KMS-11 (cell line): Measurements from ENCODE around the gene KAT2A.

Experiments used
- H2AFZ ChIP-seq: fragments of 200-600 bp; sonication (generic); 2 replicates; pipeline ENCODE4 v1.6.1; 2016; ENCODE audit warnings: antibody characterized with exemption, mixed run types, low read depth
- H3K27ac ChIP-seq: fragments of 200-600 bp; sonication (generic); 2 replicates; pipeline ENCODE4 v1.6.1; 2016; ENCODE audit warnings: mild to moderate bottlenecking, mixed run types
- H3K27me3 ChIP-seq: fragments of 200-600 bp; sonication (generic); 2 replicates; pipeline ENCODE4 v1.6.1; 2017; ENCODE audit warnings: mild to moderate bottlenecking, low read depth, mixed run types, moderate library complexity; ENCODE audit not compliant: insufficient read depth
- H3K36me3 ChIP-seq: fragments of 200-600 bp; sonication (generic); 2 replicates; pipeline ENCODE4 v1.6.1; 2017; ENCODE audit warnings: mild to moderate bottlenecking, mixed run types; ENCODE audit not compliant: insufficient read depth
- H3K4me1 ChIP-seq: fragments of 200-600 bp; sonication (generic); 2 replicates; pipeline ENCODE4 v1.6.1; 2016; ENCODE audit warnings: mild to moderate bottlenecking, low read depth, mixed run types; ENCODE audit not compliant: poor library complexity, severe bottlenecking
- H3K4me2 ChIP-seq: fragments of 200-600 bp; sonication (generic); 2 replicates; pipeline ENCODE4 v1.7.0; 2016; ENCODE audit warnings: mild to moderate bottlenecking, mixed run types
- H3K4me3 ChIP-seq: fragments of 200-600 bp; sonication (generic); IDR thresholded peaks from 2 replicates; pipeline ENCODE4 v1.6.1; 2017; ENCODE audit warnings: low read depth, low read length, mixed read lengths; ENCODE audit not compliant: insufficient read depth
- H3K79me2 ChIP-seq: fragments of 200-600 bp; sonication (generic); 2 replicates; pipeline ENCODE4 v1.6.1; 2016; ENCODE audit warnings: low read depth, mixed run types; ENCODE audit not compliant: insufficient read depth
- H3K9ac ChIP-seq: fragments of 200-600 bp; sonication (generic); 2 replicates; pipeline ENCODE4 v1.6.1; 2016; ENCODE audit warnings: mild to moderate bottlenecking, mixed run types
- H4K20me1 ChIP-seq: fragments of 200-600 bp; sonication (generic); 2 replicates; pipeline ENCODE4 v1.6.1; 2016; ENCODE audit warnings: mild to moderate bottlenecking, mixed run types; ENCODE audit not compliant: insufficient read depth
- CTCF ChIP-seq: fragments of 200-600 bp; sonication (generic); conservative IDR thresholded peaks from 2 replicates; pipeline ENCODE4 v1.6.1; 2017; ENCODE audit warnings: low read depth, mild to moderate bottlenecking, antibody characterized with exemption, low read length, moderate library complexity, mixed read lengths

The KAT2A gene

GRCh38 chr17:42098730-42099399 lies 22.3 kb downstream of the KAT2A start:
- Histone ChIP-seq H3K36me3 (no peaks in the 10 kb centered on the region), H3K4me3 (no peak overlapping the region), H3K27ac (no peak overlapping the region), H3K4me1 (no peaks in the 10 kb centered on the region), H3K9ac (no peak overlapping the region), H3K79me2 (no peaks in the 10 kb centered on the region), H3K27me3 (peaks cover 4% of the 10 kb centered on the region; the same call in 1 of the 2 replicates), H2AFZ (no peak overlapping the region), H3K4me2 (no peak overlapping the region), H4K20me1 (no peaks in the 10 kb centered on the region)
- TF ChIP-seq CTCF = no peak

- Histone ChIP-seq H3K36me3 (no peaks in the 10 kb centered on the region), H3K27me3 (peaks cover 4% of the 10 kb centered on the region; the same call in 1 of the 2 replicates), H3K27ac (no peak within 1 kb of the TSS), H3K4me2 (no peak within 1 kb of the TSS), H3K4me1 (no peaks in the 10 kb centered on the region), H3K79me2 (no peaks in the 10 kb centered on the region), H4K20me1 (no peaks in the 10 kb centered on the region), H3K9ac (no peak within 1 kb of the TSS), H2AFZ (peak within 1 kb of the TSS; percentile 34; the same call in 1 of the 2 replicates), H3K4me3 (no peak within 1 kb of the TSS)
- no peak for TF ChIP-seq CTCF
Measured at GRCh38 chr17:42097691-42098631, 23.2 kb downstream of the KAT2A start, which contains the start of gene ZNF385C. TSS of gene ZNF385C (minus strand) at chr17:42098473. CDS start at chr17:42063056, 35,417 bp downstream.

GRCh38 chr17:42096360-42097111 lies 24.6 kb downstream of the KAT2A start:
- Histone ChIP-seq H3K27me3 (0 out of 2 replicates have a peak, but pooled peaks cover 4% of the 10 kb centered on the region), H3K79me2 (no peaks in the 10 kb centered on the region), H4K20me1 (no peaks in the 10 kb centered on the region), H3K9ac (no peak overlapping the region), H3K4me2 (no peak overlapping the region), H2AFZ (no peak overlapping the region), H3K4me3 (no peak overlapping the region), H3K27ac (no peak overlapping the region), H3K4me1 (no peaks in the 10 kb centered on the region), H3K36me3 (no peaks in the 10 kb centered on the region)
- no peak for TF ChIP-seq CTCF

- Histone ChIP-seq H3K4me1 (no peaks in the 10 kb centered on the region), H4K20me1 (no peaks in the 10 kb centered on the region), H3K9ac (no peak overlapping the region), H3K27ac (no peak overlapping the region), H3K4me2 (no peak overlapping the region), H3K27me3 (0 out of 2 replicates have a peak, but pooled peaks cover 4% of the 10 kb centered on the region), H2AFZ (no peak overlapping the region), H3K36me3 (no peaks in the 10 kb centered on the region), H3K4me3 (no peak overlapping the region), H3K79me2 (no peaks in the 10 kb centered on the region)
- TF ChIP-seq CTCF = no peak
Measured at GRCh38 chr17:42094375-42095069, 26.6 kb downstream of the KAT2A start.
